Right lung (tissue), 10 donors: Measurements from ENCODE around the gene NOL8. TPM values are rescaled to one million over a fixed set of nuclear protein-coding genes. Genes with fewer than 3 reads are reported as not detected.

Experiments
- DNase-seq, 2 donors: peaks; one replicate each; pipeline ENCODE4 v3.0.0-alpha.2; 2013
- long read RNA-seq, 8 donors: transcript quantifications; one replicate each; lab custom pipeline, GENCODE V29; 2026
- polyA plus RNA-seq, 5 donors: library from polyadenylated mRNA; unstranded; fragments of 120-200 nt; gene quantifications; one replicate each; pipeline versions ENCODE4 v1.2.1 to v1.2.3, GENCODE V29; 2013; ENCODE audit warnings: inconsistent platforms in 1 of 5, low replicate concordance in 1 of 5; ENCODE audit not compliant: insufficient read length in 5 of 5, insufficient read depth in 1 of 5

Gene NOL8
- polyA plus RNA-seq = 10 to 100 TPM; 40.5 to 61.8 (median 57.9) TPM
- long read RNA-seq, donor 1, partial matches to known transcripts = 5 of 8 reads
- long read RNA-seq, donor 1, other reads (novel, unspliced or antisense) = 0 of 8 reads
- long read RNA-seq, donor 2, partial matches to known transcripts = 0 of 3 reads
- long read RNA-seq, donor 2, other reads (novel, unspliced or antisense) = 0 of 3 reads
- long read RNA-seq, donor 3, partial matches to known transcripts = 5 of 7 reads
- long read RNA-seq, donor 3, other reads (novel, unspliced or antisense) = 0 of 7 reads
- long read RNA-seq, donor 4, partial matches to known transcripts = 0 of 1 reads
- long read RNA-seq, donor 4, other reads (novel, unspliced or antisense) = 0 of 1 reads
- long read RNA-seq, donor 5, partial matches to known transcripts = 10 of 15 reads
- long read RNA-seq, donor 5, other reads (novel, unspliced or antisense) = 0 of 15 reads
- long read RNA-seq, donor 6, partial matches to known transcripts = 0 of 1 reads
- long read RNA-seq, donor 6, other reads (novel, unspliced or antisense) = 0 of 1 reads
- long read RNA-seq, donor 7, partial matches to known transcripts = 0 of 2 reads
- long read RNA-seq, donor 7, other reads (novel, unspliced or antisense) = 0 of 2 reads
- long read RNA-seq, donor 8, partial matches to known transcripts = 0 of 1 reads
- long read RNA-seq, donor 8, other reads (novel, unspliced or antisense) = 0 of 1 reads

- peak; percentile 94 for DNase-seq
These were observed at the start of gene NOL8, which contains the start of gene CENPP for GRCh38 chr9:92325269-92325990. NOL8 (minus strand) TSS chr9:92325350; CDS start chr9:92324161, 1,189 bp downstream. CENPP (plus strand) TSS chr9:92325953.

GRCh38 chr9:92373167-92373566 lies 48.0 kb upstream of the NOL8 start:
- DNase-seq = no peak

GRCh38 chr9:92369075-92369474 lies 43.9 kb upstream of the NOL8 start:
- DNase-seq = no peak

- no peak for DNase-seq
These were observed 34.9 kb upstream of the NOL8 start for GRCh38 chr9:92360083-92360482.

GRCh38 chr9:92359394-92359995 lies 34.3 kb upstream of the NOL8 start:
- DNase-seq = no peak

GRCh38 chr9:92353051-92353450 lies 27.9 kb upstream of the NOL8 start:
- DNase-seq = no peak

- DNase-seq = no peak
These were observed 25.6 kb upstream of the NOL8 start for GRCh38 chr9:92350740-92351133.

GRCh38 chr9:92349771-92350739 lies 24.9 kb upstream of the NOL8 start:
- DNase-seq = peak; percentile 61 to 71

- no peak for DNase-seq
These were observed 20.4 kb upstream of the NOL8 start for GRCh38 chr9:92345582-92345981.

- no peak for DNase-seq
These were observed 17.8 kb upstream of the NOL8 start for GRCh38 chr9:92342825-92343488.

GRCh38 chr9:92341578-92341977 lies 16.4 kb upstream of the NOL8 start:
- DNase-seq = no peak

- no peak for DNase-seq
These were observed 8.1 kb upstream of the NOL8 start for GRCh38 chr9:92333282-92333634.

- DNase-seq = no peak
These were observed 7.6 kb upstream of the NOL8 start for GRCh38 chr9:92332577-92333281.

- DNase-seq = no peak
These were observed 3.1 kb upstream of the NOL8 start for GRCh38 chr9:92328225-92328624.

GRCh38 chr9:92327283-92327850 lies 2.2 kb upstream of the NOL8 start:
- no peak for DNase-seq

- no peak for DNase-seq
These were observed 896 bp upstream of the NOL8 start for GRCh38 chr9:92325991-92326500.

GRCh38 chr9:92324889-92325268 lies 271 bp downstream of the NOL8 start:
- no peak for DNase-seq

- DNase-seq = no peak
These were observed 719 bp downstream of the NOL8 start for GRCh38 chr9:92324431-92324830.

- no peak for DNase-seq
These were observed 9.7 kb downstream of the NOL8 start for GRCh38 chr9:92315456-92315855.
